ENCODE data around the gene TES. TPM values are rescaled to one million over a fixed set of nuclear protein-coding genes. Genes with fewer than 3 reads are reported as not detected.
A peak's percentile ranks its signal among the peaks of the same experiment; 100 is the strongest.

The TES gene
- total RNA-seq, 1 experiment from 2014 or later, result 28.2 TPM

- no peaks in the 10 kb centered on the region for H3K23me2 ChIP-seq (ENCODE audit: insufficient read length, low read depth, low read length, poor library complexity, severe bottlenecking)
- H3K56ac ChIP-seq (ENCODE audit: insufficient read length, low read depth, low read length), result no peak overlapping the region
- H4K91ac ChIP-seq (ENCODE audit: insufficient read length, low read depth, low read length), result no peak overlapping the region
- DNase-seq, result no peak
- H2BK20ac ChIP-seq (ENCODE audit: low read depth, low read length, poor library complexity, severe bottlenecking), result no peak overlapping the region
- no peak overlapping the region for H2BK5ac ChIP-seq (ENCODE audit: insufficient read length, low read length)
- H2BK15ac ChIP-seq (ENCODE audit: low read depth, low read length), result no peak overlapping the region
- no peaks in the 10 kb centered on the region for H3K27me3 ChIP-seq (ENCODE audit: insufficient read depth, low read length)
- no peaks in the 10 kb centered on the region for H3K4me1 ChIP-seq (ENCODE audit: insufficient read depth, low read length)
- no peak overlapping the region for H2AK5ac ChIP-seq (ENCODE audit: insufficient read length, low read length)
- H4K20me1 ChIP-seq (ENCODE audit: control insufficient read depth, insufficient read depth, insufficient read length), result no peaks in the 10 kb centered on the region
- Mint-ChIP-seq H3K4me1 (peaks cover 0 to 4% of the 10 kb centered on the region in 2 experiments; a peak in 2 of 4 replicates), H3K36me3 (ENCODE audit: insufficient read depth in 1 of 3, low read depth in 3 of 3) (peaks cover 19 to 21% (median 21%) of the 10 kb centered on the region in 3 experiments), H3K27ac (peak overlapping the region in 1 of 3 experiments; percentile 54; a peak in 1 of 7 replicates), H3K9me3 (peaks cover 15 to 19% of the 10 kb centered on the region in 2 experiments), H3K27me3 (ENCODE audit: low read depth) (no peaks in the 10 kb centered on the region; the same call in 1 of the 2 replicates), H3K4me3 (no peak overlapping the region)
- no peak overlapping the region for H3K23ac ChIP-seq (ENCODE audit: insufficient read length, low read depth, low read length)
- H3T11ph ChIP-seq (ENCODE audit: low read length), result no peak overlapping the region
- no peak for TF ChIP-seq CTCF (conservative IDR thresholded peaks at IDR 0.05)
- no peaks in the 10 kb centered on the region for H3K79me1 ChIP-seq (ENCODE audit: insufficient read depth, low read depth, low read length, poor library complexity, severe bottlenecking)
- no peak overlapping the region for H2AFZ ChIP-seq (ENCODE audit: low read length)
- H2BK12ac ChIP-seq (ENCODE audit: insufficient read length, low read depth, low read length), result no peak overlapping the region
- H3K79me2 ChIP-seq (ENCODE audit: insufficient read depth, low read length), result no peaks in the 10 kb centered on the region
- no peak overlapping the region for H3K14ac ChIP-seq (ENCODE audit: insufficient read depth, low read length)
- H3K4me2 ChIP-seq (ENCODE audit: insufficient read depth, insufficient read length, low read length), result no peak overlapping the region
- no peak overlapping the region for H4K5ac ChIP-seq (ENCODE audit: insufficient read length, low read depth, low read length)
- WGBS (ENCODE audit: extremely low coverage, insufficient read length, low lambda C conversion rate), result no CpG with 5 or more reads among the region's 4 CpGs
- no peak overlapping the region for H3K4ac ChIP-seq (ENCODE audit: low read depth, low read length)
- no peak overlapping the region for H3K9ac ChIP-seq (ENCODE audit: extremely low read depth, insufficient read length, low read length)
- no peak overlapping the region for H2BK120ac ChIP-seq (ENCODE audit: low read depth, low read length, poor library complexity, severe bottlenecking)
- no peak overlapping the region for H3K27ac ChIP-seq (ENCODE audit: insufficient read length, low read depth, low read length)
- H4K8ac ChIP-seq (replicated peaks; ENCODE audit: insufficient read length, low read depth, low read length), result no peak overlapping the region
- H3K18ac ChIP-seq (ENCODE audit: insufficient read length, low read depth, low read length), result no peak overlapping the region
- peaks cover 10% of the 10 kb centered on the region for H3K9me3 ChIP-seq (ENCODE audit: control insufficient read depth, low read depth, low read length)
Observed at GRCh38 chr7:116240024-116240668, 29.8 kb downstream of the TES start.
